Stimulated activated CD4-positive, alpha-beta T cell treated with anti-CD3 and anti-CD28 coated beads, Interleukin-1b, Interleukin-23, amount 100 ng/mL, for 48 hours (primary cell): Measurements from ENCODE around the gene FREM1.
"Not testable (repeated sequence)": the region's sequence is repeated elsewhere in the genome, so short reads cannot be mapped to it uniquely, and the experiment has no call there.

Experiments used
- DNase-seq: peaks from one replicate; pipeline ENCODE4 v3.0.0-alpha.2; 2020

The FREM1 gene

GRCh38 chr9:14909961-14910805 is at the start of gene FREM1:
Gene FREM1, minus strand, starts transcription at chr9:14910428. Its CDS starts 41,451 bp downstream, at chr9:14868977.
- no peak for DNase-seq

DNA sequence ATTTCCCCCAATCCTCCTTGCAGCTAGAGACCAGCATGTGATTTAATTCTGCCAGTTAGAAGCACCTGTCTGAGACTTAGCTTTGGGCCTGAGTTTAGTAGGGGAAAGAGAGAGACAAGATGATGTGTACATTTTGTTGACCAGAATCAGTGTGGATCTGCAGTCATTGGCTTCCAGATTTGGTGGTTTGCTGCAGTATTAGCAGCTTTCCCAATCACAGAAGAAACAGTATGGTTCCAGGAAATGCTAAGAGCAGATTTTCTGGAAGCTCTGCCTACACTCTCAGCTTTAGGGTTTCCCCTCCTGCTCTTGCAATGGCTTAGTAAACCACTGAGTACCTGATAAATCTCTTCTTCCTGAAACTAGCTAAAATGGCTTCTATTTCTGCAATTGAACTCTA is 48.8 kb upstream of the FREM1 start:
- DNase-seq, result peak; percentile 10

- DNase-seq, result no peak
Observed at GRCh38 chr9:14957109-14957508, 46.9 kb upstream of the FREM1 start.

GRCh38 chr9:14956208-14956607 is 46.0 kb upstream of the FREM1 start:
- no peak for DNase-seq

- DNase-seq, result no peak
Observed at GRCh38 chr9:14945351-14945750, 35.1 kb upstream of the FREM1 start.

- DNase-seq, result no peak
Observed at GRCh38 chr9:14941501-14942405, 31.5 kb upstream of the FREM1 start.

- DNase-seq, result no peak
Observed at GRCh38 chr9:14939378-14939777, 29.1 kb upstream of the FREM1 start.

GRCh38 chr9:14937216-14937615 is 27.0 kb upstream of the FREM1 start:
- DNase-seq, result no peak

- no peak for DNase-seq
Observed at GRCh38 chr9:14936491-14936890, 26.3 kb upstream of the FREM1 start.

GRCh38 chr9:14935964-14936363 is 25.7 kb upstream of the FREM1 start:
- no peak for DNase-seq

DNA sequence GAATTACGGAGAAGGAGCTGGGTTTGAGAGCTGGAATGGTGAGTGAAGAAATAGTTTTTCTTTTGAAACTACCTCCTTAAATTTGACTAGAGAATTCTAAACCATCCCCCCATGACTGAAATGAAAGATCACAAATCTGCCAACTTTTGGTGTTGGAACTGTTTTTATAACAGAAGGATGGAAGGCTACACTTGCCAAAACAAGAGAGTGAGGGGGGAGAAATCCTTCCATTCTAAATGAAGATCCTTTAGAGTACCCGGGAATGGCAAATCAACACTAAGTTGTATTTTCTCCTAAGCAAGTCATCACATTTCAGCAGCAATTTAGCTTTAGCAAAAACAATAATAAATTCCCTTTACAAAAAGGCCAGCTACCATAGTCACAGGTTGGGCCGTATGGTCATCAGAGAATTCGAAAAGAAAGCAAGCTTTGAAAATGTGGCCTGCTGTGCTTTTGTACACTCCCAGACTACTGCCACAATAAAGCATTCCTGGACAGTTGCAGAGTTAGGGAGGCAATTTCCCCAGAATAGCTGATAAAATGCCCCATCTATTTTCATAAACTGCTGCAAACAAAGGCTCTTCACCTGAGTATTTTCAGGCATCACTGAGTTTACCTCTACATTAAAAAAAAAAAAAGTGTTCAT is 25.0 kb upstream of the FREM1 start:
- DNase-seq, result no peak

GRCh38 chr9:14932641-14933040 is 22.4 kb upstream of the FREM1 start:
- DNase-seq, result no peak

- DNase-seq, result no peak
Observed at GRCh38 chr9:14932231-14932630, 22.0 kb upstream of the FREM1 start.

GRCh38 chr9:14926941-14927624 is 16.9 kb upstream of the FREM1 start:
- DNase-seq, result no peak

- DNase-seq, result no peak
Observed at GRCh38 chr9:14924230-14925219, 14.3 kb upstream of the FREM1 start.

- DNase-seq, result no peak
Observed at GRCh38 chr9:14923701-14924100, 13.5 kb upstream of the FREM1 start.

- not testable (repeated sequence) for DNase-seq
Observed at GRCh38 chr9:14920805-14921204, 10.6 kb upstream of the FREM1 start.

DNA sequence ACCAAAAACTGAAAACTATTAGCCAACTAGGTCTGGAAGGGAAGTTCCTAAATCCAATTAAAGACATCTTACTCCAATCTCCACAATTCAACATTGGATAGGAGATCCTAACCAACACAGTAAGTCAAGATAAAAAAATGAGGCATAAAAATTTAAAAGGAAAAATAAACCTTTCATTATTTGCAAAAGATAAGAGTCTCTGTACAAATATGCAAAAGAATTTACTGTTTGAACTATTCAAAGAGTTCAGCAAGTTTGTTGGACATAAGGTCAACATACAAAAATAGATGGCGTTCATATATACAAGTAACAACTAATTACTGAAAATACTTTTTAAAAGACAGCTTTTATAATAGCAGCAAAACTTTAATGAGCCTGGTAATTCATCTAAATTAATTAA is 3.1 kb upstream of the FREM1 start:
- no peak for DNase-seq

DNA sequence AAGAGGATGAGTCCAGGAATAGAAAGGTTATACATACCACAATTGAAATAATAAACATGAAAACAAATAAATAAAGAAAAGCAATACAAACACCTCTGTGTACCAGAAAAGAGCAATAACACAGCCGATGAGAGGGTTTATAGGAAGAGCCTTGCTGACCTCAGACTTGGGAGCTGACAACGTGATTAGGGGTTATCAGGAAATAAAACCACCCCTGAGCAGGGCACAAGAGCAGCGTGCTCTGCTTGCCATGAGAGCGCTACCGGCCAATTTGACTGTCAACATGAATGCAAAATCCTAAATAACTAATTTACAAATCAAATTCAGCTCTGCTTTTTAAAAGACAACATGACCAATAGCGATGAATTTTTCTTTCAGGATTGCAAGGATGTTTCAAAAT is 2.6 kb upstream of the FREM1 start:
- DNase-seq, result no peak

- no peak for DNase-seq
Observed at GRCh38 chr9:14911046-14911445, 818 bp upstream of the FREM1 start.

- DNase-seq, result no peak
Observed at GRCh38 chr9:14909601-14909960, 647 bp downstream of the FREM1 start.

DNA sequence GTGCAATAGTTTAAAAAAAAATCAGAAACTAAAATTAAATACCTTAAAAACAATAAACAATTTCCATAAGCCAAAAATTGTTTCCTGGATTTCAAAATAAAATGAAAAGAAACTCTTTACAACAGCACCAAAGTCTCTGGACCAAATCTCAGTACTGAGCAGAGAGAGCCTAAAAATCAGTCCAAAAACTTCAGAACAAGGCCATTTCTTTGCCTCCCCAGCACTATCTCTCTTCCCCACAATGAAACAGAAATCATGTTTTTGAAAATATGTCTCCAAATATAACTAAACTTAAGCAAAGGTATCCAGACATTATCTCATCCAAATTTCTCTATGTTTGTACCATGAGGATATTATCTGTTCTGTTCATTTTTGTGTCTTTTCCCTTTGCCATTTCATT is 1.0 kb downstream of the FREM1 start:
- no peak for DNase-seq
